H1 (cell line): ENCODE measurements around the gene GOLGA6L9. TPM values are rescaled to one million over a fixed set of nuclear protein-coding genes. Genes with fewer than 3 reads are reported as not detected.
"Not testable (repeated sequence)": the region's sequence is repeated elsewhere in the genome, so short reads cannot be mapped to it uniquely, and the experiment has no call there.

Experiments used
- CTCF ChIA-PET: fragments of 300-600 bp; sonication (Branson Sonifier 250); formaldehyde crosslinking; loops from one replicate; lab custom pipeline; 2021; ENCODE audit not compliant: partially characterized antibody; lab: Charles Lee
- POLR2A ChIA-PET: fragments of 300-600 bp; sonication (Branson Sonifier 250); formaldehyde crosslinking; loops from one replicate; lab custom pipeline; 2021; ENCODE audit warnings: inconsistent platforms; ENCODE audit not compliant: partially characterized antibody; lab: Charles Lee
- DNase-seq, 2 experiments: peaks; one replicate each; pipeline versions ENCODE4 v3.0.0 to v3.0.0-alpha.2; 2010 to 2022; ENCODE audit warnings: low spot score in 2 of 2, low read depth in 1 of 2, mixed read lengths in 1 of 2
- FAIRE-seq: peaks from 2 replicates; lab custom pipeline; 2011; peaks lifted over from hg19 to GRCh38; lab: Jason Lieb, UNC
- H2AFZ ChIP-seq: 2 replicates; pipeline ENCODE4 v1.8.1; 2012; ENCODE audit warnings: low read length, inconsistent platforms
- H2AK5ac ChIP-seq: 2 replicates; pipeline ENCODE4 v1.6.1; 2013; ENCODE audit warnings: low read depth, low read length
- H2BK120ac ChIP-seq: replicated peaks from 2 replicates; pipeline ENCODE3; 2013; ENCODE audit warnings: low read depth, low read length, inconsistent platforms
- H2BK12ac ChIP-seq: 2 replicates; pipeline ENCODE4 v1.6.1; 2013; ENCODE audit warnings: low read depth, low read length
- H2BK15ac ChIP-seq: 2 replicates; pipeline ENCODE4 v1.6.1; 2013; ENCODE audit warnings: low read length
- H2BK20ac ChIP-seq: 2 replicates; pipeline ENCODE4 v1.6.1; 2013; ENCODE audit warnings: low read length
- H2BK5ac ChIP-seq: 2 replicates; pipeline ENCODE4 v1.6.1; 2013; ENCODE audit warnings: low read depth, low read length
- H3K14ac ChIP-seq: 2 replicates; pipeline ENCODE4 v1.6.1; 2013; ENCODE audit warnings: inconsistent platforms; ENCODE audit not compliant: insufficient read length
- H3K18ac ChIP-seq: 2 replicates; pipeline ENCODE4 v1.6.1; 2013; ENCODE audit warnings: low read length; ENCODE audit errors: extremely low read depth
- H3K23ac ChIP-seq: 2 replicates; pipeline ENCODE4 v1.6.1; 2013; ENCODE audit warnings: inconsistent platforms; ENCODE audit not compliant: insufficient read length
- H3K23me2 ChIP-seq: 2 replicates; pipeline ENCODE4 v1.6.1; 2013; ENCODE audit warnings: low read depth, low read length
- H3K27ac ChIP-seq: 2 replicates; pipeline ENCODE4 v1.6.1; 2011; ENCODE audit warnings: low read depth, low read length, inconsistent platforms
- H3K27me3 ChIP-seq, 4 experiments: replicated peaks in 1 of 4; 1 replicate in 1 of 4; 2 replicates in 3 of 4; pipeline versions ENCODE4 v1.6.1 to v1.8.1; 2011 to 2013; ENCODE audit warnings: low read length in 3 of 4, mild to moderate bottlenecking in 3 of 4, inconsistent platforms in 2 of 4, mixed read lengths in 2 of 4, moderate library complexity in 1 of 4; ENCODE audit not compliant: control insufficient read depth in 3 of 4, insufficient read depth in 3 of 4; ENCODE audit errors: extremely low read depth in 1 of 4
- H3K36me3 ChIP-seq, 4 experiments: 2 replicates each; pipeline versions ENCODE4 v1.6.1 to v1.8.1; 2011 to 2013; ENCODE audit warnings: mild to moderate bottlenecking in 4 of 4, low read length in 3 of 4, moderate library complexity in 2 of 4, control low read depth in 1 of 4, inconsistent platforms in 1 of 4; ENCODE audit not compliant: insufficient read depth in 4 of 4, control insufficient read depth in 2 of 4
- H3K4ac ChIP-seq: replicated peaks from 2 replicates; pipeline ENCODE3; 2013; ENCODE audit warnings: low read length, low read depth, mixed read lengths, inconsistent platforms; ENCODE audit not compliant: insufficient read length
- H3K4me1 ChIP-seq, 4 experiments: replicated peaks in 1 of 4; 1 replicate in 1 of 4; 2 replicates in 3 of 4; pipeline versions ENCODE4 v1.6.1 to v1.8.1; 2011 to 2013; ENCODE audit warnings: low read length in 3 of 4, inconsistent platforms in 2 of 4, mixed read lengths in 1 of 4; ENCODE audit not compliant: insufficient read depth in 4 of 4, control insufficient read depth in 3 of 4
- H3K4me2 ChIP-seq, 2 experiments: 2 replicates each; pipeline versions ENCODE4 v1.6.1 to v1.8.1; 2011 to 2013; ENCODE audit warnings: low read depth in 2 of 2, low read length in 2 of 2, control low read depth in 1 of 2, inconsistent platforms in 1 of 2, mild to moderate bottlenecking in 1 of 2; ENCODE audit not compliant: insufficient read depth in 1 of 2
- H3K4me3 ChIP-seq, 4 experiments: fragments of 200-600, 300-600 bp in 1 of 4; sonication (generic), shearing (Covaris generic), sonication (Bioruptor Twin) in 1 of 4; 2 replicates each; pipeline versions ENCODE4 v1.5.1 to v1.8.1; 2011 to 2016; ENCODE audit warnings: low read length in 4 of 4, low read depth in 3 of 4, control low read depth in 2 of 4, inconsistent platforms in 2 of 4, mild to moderate bottlenecking in 2 of 4, mixed read lengths in 1 of 4, moderate library complexity in 1 of 4; ENCODE audit not compliant: insufficient read depth in 2 of 4; ENCODE audit errors: extremely low read depth in 1 of 4
- H3K56ac ChIP-seq: replicated peaks from 2 replicates; pipeline ENCODE3; 2013; ENCODE audit warnings: low read depth, mild to moderate bottlenecking, mixed read lengths, low read length, inconsistent platforms; ENCODE audit not compliant: insufficient read length
- H3K79me1 ChIP-seq: 2 replicates; pipeline ENCODE4 v1.6.1; 2013; ENCODE audit warnings: low read depth, low read length, control low read depth
- H3K79me2 ChIP-seq, 2 experiments: 2 replicates each; pipeline versions ENCODE4 v1.6.1 to v1.8.1; 2012 to 2013; ENCODE audit warnings: low read length in 2 of 2, mild to moderate bottlenecking in 2 of 2, inconsistent platforms in 1 of 2; ENCODE audit not compliant: insufficient read depth in 2 of 2, control insufficient read depth in 1 of 2
- H3K9ac ChIP-seq, 4 experiments: replicated peaks in 1 of 4; 1 replicate in 1 of 4; 2 replicates in 3 of 4; pipeline versions ENCODE4 v1.6.1 to v1.8.1; 2011 to 2013; ENCODE audit warnings: low read depth in 3 of 4, low read length in 3 of 4, control low read depth in 2 of 4, mild to moderate bottlenecking in 2 of 4, moderate library complexity in 2 of 4, inconsistent platforms in 1 of 4; ENCODE audit errors: extremely low read depth in 1 of 4
- H3K9me3 ChIP-seq, 2 experiments: 2 replicates each; pipeline versions ENCODE4 v1.6.1 to v1.8.1; 2012 to 2013; ENCODE audit warnings: mild to moderate bottlenecking in 2 of 2, moderate library complexity in 2 of 2, control low read depth in 1 of 2, inconsistent platforms in 1 of 2, low read depth in 1 of 2, low read length in 1 of 2, mixed read lengths in 1 of 2; ENCODE audit not compliant: insufficient read depth in 2 of 2
- H4K20me1 ChIP-seq, 2 experiments: replicated peaks in 1 of 2; 2 replicates each; pipeline versions ENCODE3 to v1.8.1; 2011 to 2013; ENCODE audit warnings: inconsistent platforms in 2 of 2, low read length in 2 of 2, mild to moderate bottlenecking in 1 of 2; ENCODE audit not compliant: insufficient read depth in 2 of 2, control insufficient read depth in 1 of 2
- H4K5ac ChIP-seq: 2 replicates; pipeline ENCODE4 v1.6.1; 2013; ENCODE audit warnings: low read length, low read depth, mixed read lengths, inconsistent platforms; ENCODE audit not compliant: insufficient read length
- H4K8ac ChIP-seq: 2 replicates; pipeline ENCODE4 v1.8.0; 2013; ENCODE audit warnings: mild to moderate bottlenecking, moderate library complexity, low read length, inconsistent platforms; ENCODE audit not compliant: insufficient read depth; ENCODE audit errors: extremely low read depth
- H4K91ac ChIP-seq: replicated peaks from 2 replicates; pipeline ENCODE3; 2013; ENCODE audit warnings: low read length, mixed read lengths, inconsistent platforms; ENCODE audit not compliant: insufficient read length
- WGBS, 2 experiments: shearing (Covaris generic) in 1 of 2; methylation state at CpG; one replicate each; pipeline versions ENCODE4 v1.1.6 to v1.1.7; 2013 to 2015; ENCODE audit warnings: low lambda C conversion rate in 2 of 2, mixed read lengths in 2 of 2, inconsistent platforms in 1 of 2, low coverage in 1 of 2, missing lambda C conversion rate in 1 of 2; ENCODE audit not compliant: insufficient replicate concordance in 2 of 2, insufficient coverage in 1 of 2, insufficient read length in 1 of 2; ENCODE audit errors: extremely low coverage in 1 of 2, missing lambda C conversion rate in 1 of 2; 5-methylcytosine and 5-hydroxymethylcytosine counted together
- polyA plus RNA-seq, 7 experiments: library from polyadenylated mRNA; depleted of rRNA in 3 of 7; stranded (reverse) in 5 of 7; unstranded in 2 of 7; fragments of >200 nt in 5 of 7; fragments of 200-250 nt in 2 of 7; gene quantifications; 1 replicate in 5 of 7; 2 replicates in 1 of 7; 4 replicates in 1 of 7; pipeline versions ENCODE4 v1.2.1 to v1.2.3, GENCODE V29; 2011 to 2013; ENCODE audit warnings: missing spikeins in 2 of 7, mixed read lengths in 2 of 7
- total RNA-seq: library from RNA; stranded (reverse); fragmentation: NEBNext Ultra II Directional; extraction: Animal tissue kit (Norgen Biotek cat#: 25700); gene quantifications from 2 replicates; pipeline ENCODE4 v1.2.1, GENCODE V29; 2021

The GOLGA6L9 gene
- total and polyA plus RNA-seq, 2 of the 8 experiments (the other 6 are each of a cell fraction or from before 2014, with no cell fraction given) = 3.1 to 5.5 TPM

DNA sequence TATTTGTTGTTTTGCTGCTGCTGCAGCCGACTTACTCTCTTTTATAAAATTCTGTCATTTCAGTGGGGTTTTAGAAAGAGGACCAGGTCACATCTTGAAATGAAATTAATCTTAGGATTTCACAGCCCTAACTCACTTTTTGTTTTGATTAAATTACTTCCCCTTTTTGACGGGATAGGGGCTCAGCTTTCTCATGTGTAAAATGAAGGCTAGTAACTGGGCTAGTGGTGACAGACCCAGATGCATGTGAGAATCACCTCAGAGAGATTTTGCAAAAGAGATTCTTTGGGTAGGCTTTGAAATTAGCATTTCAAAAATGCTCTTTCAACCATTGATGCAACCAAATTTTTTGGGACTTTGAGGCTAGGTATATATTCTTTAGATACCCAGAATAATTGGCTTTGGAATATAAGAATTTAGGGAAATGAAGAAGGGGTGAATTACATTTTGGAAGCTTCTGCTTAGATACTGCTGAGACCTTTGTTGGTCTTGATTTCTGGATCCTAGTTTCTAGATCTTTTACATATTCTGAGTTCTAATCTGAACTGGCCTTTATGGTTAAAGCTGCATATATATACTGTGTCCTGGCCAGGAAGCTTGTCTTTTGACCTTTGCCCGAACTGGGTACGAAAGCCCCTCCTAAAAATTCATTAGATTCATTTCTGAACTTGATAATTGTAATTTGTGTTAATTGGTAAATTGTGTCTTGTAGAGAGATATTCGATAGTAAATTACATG is 30.1 kb upstream of the GOLGA6L9 start:
- not testable (repeated sequence) for H4K91ac ChIP-seq, H2BK15ac ChIP-seq, H2BK12ac ChIP-seq, H2BK5ac ChIP-seq, H3K27ac ChIP-seq, H3K9me3 ChIP-seq, H3K14ac ChIP-seq, H3K4me2 ChIP-seq, H2BK20ac ChIP-seq, H3K9ac ChIP-seq, H3K23ac ChIP-seq, FAIRE-seq, DNase-seq, H2AK5ac ChIP-seq, H4K5ac ChIP-seq, H2AFZ ChIP-seq, H3K27me3 ChIP-seq, H4K8ac ChIP-seq, H3K4me1 ChIP-seq, H3K4me3 ChIP-seq, H2BK120ac ChIP-seq, H3K4ac ChIP-seq, H4K20me1 ChIP-seq, H3K23me2 ChIP-seq, H3K56ac ChIP-seq, H3K18ac ChIP-seq, H3K36me3 ChIP-seq, H3K79me1 ChIP-seq
- POLR2A ChIA-PET = interaction anchor here (1.2 kb wide), 1 partner anchor 8 kb away, joined by 3 read pairs; no protein-coding TSS in a partner anchor
- peaks cover 0 to 28% of the 10 kb centered on the region in 2 experiments; a peak in 2 of 4 replicates for H3K79me2 ChIP-seq
- CTCF ChIA-PET = interaction anchor here (1.0 kb wide), 1 partner anchor 16 kb away, joined by 4 read pairs; no protein-coding TSS in a partner anchor
- 67 to 100% methylated on average over 1 to 5 of the region's 5 CpGs for WGBS, 2 experiments
